A549 (cell line): Measurements from ENCODE around the gene MRPS30. TPM values are rescaled to one million over a fixed set of nuclear protein-coding genes. Genes with fewer than 3 reads are reported as not detected.

Experiments
- ATAC-seq, 2 experiments: fragments of 200-7000 bp in 1 of 2; fragments of >200 bp in 1 of 2; cut with Nextera tagmentation in 1 of 2; cut with Tn5 transposase in 1 of 2; 3 replicates each; pipeline versions ENCODE4 v1.8.0 to v1.9.1; 2018 to 2020; ENCODE audit warnings: mild to moderate bottlenecking in 1 of 2, moderate library complexity in 1 of 2
- CTCF ChIA-PET: fragments of 300-600 bp; sonication (Branson Sonifier 250); formaldehyde crosslinking; extraction: SDS; loops from one replicate; lab custom pipeline; 2021; ENCODE audit warnings: antibody characterized with exemption, inconsistent platforms; lab: Yijun Ruan, JAX
- POLR2A ChIA-PET: fragments of 350-600 bp; formaldehyde crosslinking; extraction: SDS; loops from one replicate; lab custom pipeline; 2021; ENCODE audit warnings: antibody characterized with exemption, inconsistent platforms; lab: Yijun Ruan, JAX
- DNase-seq, 2 experiments: peaks; one replicate each; pipeline versions ENCODE4 v3.0.0 to v3.0.0-alpha.2; 2011 to 2016; ENCODE audit warnings: low read depth in 1 of 2, low spot score in 1 of 2
- FAIRE-seq: peaks from 2 replicates; lab custom pipeline; 2011; peaks lifted over from hg19 to GRCh38; lab: Jason Lieb, UNC
- H3K27ac ChIP-seq, 2 experiments: fragments of >200 bp; sonication (Bioruptor Twin); formaldehyde crosslinking; 3 replicates each; pipeline ENCODE4 v1.5.1; 2016 to 2017
- H3K4me1 ChIP-seq: fragments of >200 bp; sonication (Bioruptor Twin); formaldehyde crosslinking; 3 replicates; pipeline ENCODE4 v1.6.1; 2016
- H3K4me2 ChIP-seq: fragments of >200 bp; sonication (Bioruptor Twin); formaldehyde crosslinking; 3 replicates; pipeline ENCODE4 v1.6.1; 2016
- H3K4me3 ChIP-seq: fragments of >200 bp; sonication (Bioruptor Twin); formaldehyde crosslinking; 3 replicates; pipeline ENCODE4 v1.5.1; 2016
- H3K9me3 ChIP-seq: fragments of >200 bp; sonication (Bioruptor Twin); formaldehyde crosslinking; 3 replicates; pipeline ENCODE4 v1.6.1; 2016
- CBX2 ChIP-seq: fragments of 200-600 bp; sonication (generic); IDR thresholded peaks from 2 replicates; pipeline ENCODE4 v1.6.1; 2016; ENCODE audit warnings: low read depth, mild to moderate bottlenecking, borderline replicate concordance
- CHD2 ChIP-seq: fragments of 150-350 bp; IDR thresholded peaks from 2 replicates; pipeline ENCODE4 v1.6.1; 2014; ENCODE audit warnings: low read length; ENCODE audit not compliant: partially characterized antibody
- CTCF ChIP-seq: fragments of >200 bp; sonication (Bioruptor Twin); formaldehyde crosslinking; IDR thresholded peaks from 3 replicates; pipeline ENCODE4 v1.5.1; 2016
- EHF ChIP-seq: fragments of 250-450 bp; sonication (Bioruptor Pico); IDR thresholded peaks from 2 replicates; pipeline ENCODE4 v1.5.0; 2020; ENCODE audit warnings: mild to moderate bottlenecking
- FOSL2 ChIP-seq, 2 experiments: fragments of 450-650 bp in 1 of 2; fragments of >200 bp in 1 of 2; sonication (Bioruptor Twin) in 1 of 2; formaldehyde crosslinking; IDR thresholded peaks; 2 replicates each; pipeline versions ENCODE4 v1.5.0 to v1.6.1; 2016 to 2020; ENCODE audit warnings: mild to moderate bottlenecking in 1 of 2, moderate library complexity in 1 of 2
- GATA3 ChIP-seq: IDR thresholded peaks from 2 replicates; pipeline ENCODE4 v1.6.1; 2012; ENCODE audit warnings: borderline replicate concordance
- HDAC2 ChIP-seq: fragments of 200-600 bp; sonication (generic); IDR thresholded peaks from 2 replicates; pipeline ENCODE4 v1.6.1; 2016
- HOXA7 ChIP-seq: fragments of 250-450 bp; sonication (Bioruptor Pico); IDR thresholded peaks from 2 replicates; pipeline ENCODE4 v1.5.0; 2020; ENCODE audit warnings: mild to moderate bottlenecking, moderate library complexity
- JUN ChIP-seq, 2 experiments: fragments of >200 bp; sonication (Bioruptor Twin); formaldehyde crosslinking; IDR thresholded peaks; 2 replicates in 1 of 2; 3 replicates in 1 of 2; pipeline ENCODE4 v1.6.1; 2016 to 2017
- KDM1A ChIP-seq: fragments of 200-600 bp; sonication (generic); IDR thresholded peaks from 2 replicates; pipeline ENCODE4 v1.6.1; 2016; ENCODE audit warnings: low read depth, mild to moderate bottlenecking
- KDM5A ChIP-seq: fragments of 200-600 bp; sonication (generic); IDR thresholded peaks from 2 replicates; pipeline ENCODE4 v1.6.1; 2016; ENCODE audit warnings: antibody characterized with exemption, mild to moderate bottlenecking
- NPAS2 ChIP-seq: fragments of 250-450 bp; sonication (Bioruptor Pico); IDR thresholded peaks from 2 replicates; pipeline ENCODE4 v1.8.0; 2022; ENCODE audit warnings: mild to moderate bottlenecking, moderate library complexity, borderline replicate concordance
- PHF8 ChIP-seq: fragments of 200-600 bp; sonication (generic); IDR thresholded peaks from 2 replicates; pipeline ENCODE4 v1.6.1; 2016; ENCODE audit warnings: low read depth, mild to moderate bottlenecking, antibody characterized with exemption, moderate library complexity, borderline replicate concordance
- RAD21 ChIP-seq, 2 experiments: fragments of >200 bp in 1 of 2; sonication (Bioruptor Twin) in 1 of 2; formaldehyde crosslinking in 1 of 2; IDR thresholded peaks in 1 of 2; conservative IDR thresholded peaks in 1 of 2; 2 replicates in 1 of 2; 3 replicates in 1 of 2; pipeline ENCODE4 v1.6.1; 2012 to 2018; ENCODE audit warnings: inconsistent platforms in 1 of 2
- ZFP36 ChIP-seq: fragments of 450-650 bp; IDR thresholded peaks from 2 replicates; pipeline ENCODE4 v1.6.1; 2014; ENCODE audit warnings: borderline replicate concordance; ENCODE audit not compliant: partially characterized antibody
- WGBS: methylation state at CpG from one replicate; pipeline ENCODE4 v1.1.6; 2017; ENCODE audit errors: missing lambda C conversion rate; 5-methylcytosine and 5-hydroxymethylcytosine counted together
- polyA plus RNA-seq, 4 experiments: library from polyadenylated mRNA; depleted of rRNA in 3 of 4; stranded (reverse); fragments of >200 nt; fragmentation: RNase III in 1 of 4; extraction: RNeasy Plus Mini Kit Qiagen cat#74134 plus additional on column Dnase treatment in 1 of 4; gene quantifications; 2 replicates in 3 of 4; 3 replicates in 1 of 4; pipeline ENCODE4 v1.2.3, GENCODE V29; 2011 to 2017
- TF ChIP-seq, protein P1 (sequence below): fragments of 250-450 bp; sonication (Bioruptor Pico); IDR thresholded peaks from 2 replicates; pipeline ENCODE4 v1.5.0; 2021; ENCODE audit warnings: mild to moderate bottlenecking, moderate library complexity, borderline replicate concordance
- TF ChIP-seq, protein P2 (sequence below): fragments of >200 bp; sonication (Bioruptor Twin); formaldehyde crosslinking; IDR thresholded peaks from 3 replicates; pipeline ENCODE4 v1.6.1; 2016
- TF ChIP-seq, protein P3 (sequence below): IDR thresholded peaks from 2 replicates; pipeline ENCODE4 v1.6.1; 2012

Gene MRPS30
- polyA plus RNA-seq, 2 of the 4 experiments (the other 2 are of a cell fraction): 31.5 to 57.2 TPM

- CTCF ChIA-PET: no interaction called here
- no peak overlapping the region for H3K27ac ChIP-seq
- H3K4me2 ChIP-seq: no peak overlapping the region
- no peak overlapping the region for H3K4me3 ChIP-seq
- FAIRE-seq: no peak
- H3K4me1 ChIP-seq: no peaks in the 10 kb centered on the region
- TF ChIP-seq HDAC2 (no peak), KDM5A (no peak), GATA3 (no peak), ZFP36 (no peak), CTCF (no peak), JUN (IDR thresholded peaks at IDR 0.05) (no peak), CHD2 (no peak), EHF (no peak)
- TF ChIP-seq, protein P1, sequence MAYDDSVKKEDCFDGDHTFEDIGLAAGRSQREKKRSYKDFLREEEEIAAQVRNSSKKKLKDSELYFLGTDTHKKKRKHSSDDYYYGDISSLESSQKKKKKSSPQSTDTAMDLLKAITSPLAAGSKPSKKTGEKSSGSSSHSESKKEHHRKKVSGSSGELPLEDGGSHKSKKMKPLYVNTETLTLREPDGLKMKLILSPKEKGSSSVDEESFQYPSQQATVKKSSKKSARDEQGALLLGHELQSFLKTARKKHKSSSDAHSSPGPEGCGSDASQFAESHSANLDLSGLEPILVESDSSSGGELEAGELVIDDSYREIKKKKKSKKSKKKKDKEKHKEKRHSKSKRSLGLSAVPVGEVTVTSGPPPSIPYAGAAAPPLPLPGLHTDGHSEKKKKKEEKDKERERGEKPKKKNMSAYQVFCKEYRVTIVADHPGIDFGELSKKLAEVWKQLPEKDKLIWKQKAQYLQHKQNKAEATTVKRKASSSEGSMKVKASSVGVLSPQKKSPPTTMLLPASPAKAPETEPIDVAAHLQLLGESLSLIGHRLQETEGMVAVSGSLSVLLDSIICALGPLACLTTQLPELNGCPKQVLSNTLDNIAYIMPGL (CRISPR knock-in tag): no peak
- TF ChIP-seq, protein P2, sequence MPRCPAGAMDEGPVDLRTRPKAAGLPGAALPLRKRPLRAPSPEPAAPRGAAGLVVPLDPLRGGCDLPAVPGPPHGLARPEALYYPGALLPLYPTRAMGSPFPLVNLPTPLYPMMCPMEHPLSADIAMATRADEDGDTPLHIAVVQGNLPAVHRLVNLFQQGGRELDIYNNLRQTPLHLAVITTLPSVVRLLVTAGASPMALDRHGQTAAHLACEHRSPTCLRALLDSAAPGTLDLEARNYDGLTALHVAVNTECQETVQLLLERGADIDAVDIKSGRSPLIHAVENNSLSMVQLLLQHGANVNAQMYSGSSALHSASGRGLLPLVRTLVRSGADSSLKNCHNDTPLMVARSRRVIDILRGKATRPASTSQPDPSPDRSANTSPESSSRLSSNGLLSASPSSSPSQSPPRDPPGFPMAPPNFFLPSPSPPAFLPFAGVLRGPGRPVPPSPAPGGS: no peak
- no peaks in the 10 kb centered on the region for H3K9me3 ChIP-seq
- POLR2A ChIA-PET: no interaction called here
- DNase-seq: no peak
- ATAC-seq: no peak
- WGBS: 95% methylated on average over 1 of the region's 1 CpG
These were observed 24.5 kb downstream of the MRPS30 start for GRCh38 chr5:44833249-44833648.

- Histone ChIP-seq H3K4me3 (no peak overlapping the region), H3K4me2 (no peak overlapping the region), H3K9me3 (0 out of 3 replicates have a peak, but pooled peaks cover 3% of the 10 kb centered on the region), H3K27ac (no peak overlapping the region), H3K4me1 (no peaks in the 10 kb centered on the region)
- FAIRE-seq (no peak), DNase-seq (no peak), ATAC-seq (no peak)
- ChIA-PET CTCF (no interaction called here), POLR2A (no interaction called here)
- 90% methylated on average over 3 of the region's 3 CpGs for WGBS
- TF ChIP-seq FOSL2 (IDR thresholded peaks at IDR 0.05): no peak
- TF ChIP-seq FOSL2 (CRISPR knock-in tag; IDR thresholded peaks at IDR 0.05): no peak
- TF ChIP-seq NPAS2 (CRISPR knock-in tag): no peak
- no peak for TF ChIP-seq CBX2
- TF ChIP-seq KDM1A: no peak
- TF ChIP-seq, protein P3, sequence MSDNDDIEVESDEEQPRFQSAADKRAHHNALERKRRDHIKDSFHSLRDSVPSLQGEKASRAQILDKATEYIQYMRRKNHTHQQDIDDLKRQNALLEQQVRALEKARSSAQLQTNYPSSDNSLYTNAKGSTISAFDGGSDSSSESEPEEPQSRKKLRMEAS: no peak
- no peak for TF ChIP-seq HOXA7 (CRISPR knock-in tag)
These were observed 26.9 kb downstream of the MRPS30 start for GRCh38 chr5:44835693-44836092.

DNA sequence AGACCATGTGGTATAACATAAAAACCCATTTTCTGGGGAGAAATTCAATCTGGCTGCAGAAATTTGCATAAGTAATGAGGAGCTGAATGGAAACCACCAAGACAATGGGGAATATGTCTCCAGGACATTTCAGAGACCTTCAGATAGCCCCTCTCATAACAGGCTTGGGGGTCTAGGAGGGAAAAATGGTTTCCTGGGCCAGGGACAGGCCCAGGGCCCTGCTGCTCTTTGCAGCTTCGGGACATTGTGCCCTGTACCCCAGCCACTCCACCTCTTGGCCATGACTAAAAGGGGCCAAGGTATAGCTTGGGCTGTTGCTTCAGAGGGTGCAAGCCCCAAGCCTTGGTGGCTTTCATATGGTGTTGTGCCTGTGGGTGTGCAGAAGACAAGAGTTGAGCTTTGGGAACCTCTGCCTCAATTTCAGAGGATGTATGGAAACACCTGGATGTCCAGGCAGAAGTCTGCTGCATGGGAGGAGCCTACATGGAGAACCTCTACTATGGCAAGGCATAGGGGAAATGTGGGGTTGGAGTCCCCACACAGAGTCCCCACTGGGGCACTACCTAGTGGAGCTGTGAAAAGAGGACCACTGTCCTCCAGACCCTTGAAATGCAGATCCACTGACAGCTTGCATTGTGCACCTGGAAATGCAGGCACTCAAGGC lies 30.4 kb downstream of the MRPS30 start:
- DNase-seq (no peak), FAIRE-seq (no peak), ATAC-seq (no peak)
- Histone ChIP-seq H3K4me1 (no peaks in the 10 kb centered on the region), H3K9me3 (0 out of 3 replicates have a peak, but pooled peaks cover 3% of the 10 kb centered on the region), H3K27ac (no peak overlapping the region), H3K4me2 (no peak overlapping the region), H3K4me3 (no peak overlapping the region)
- WGBS: 14% methylated on average over 1 of the region's 1 CpG
- ChIA-PET CTCF (no interaction called here), POLR2A (no interaction called here)
- no peak for TF ChIP-seq RAD21 (conservative IDR thresholded peaks at IDR 0.05 in 1 of 2, IDR thresholded peaks at IDR 0.05 in 1 of 2)
- no peak for TF ChIP-seq PHF8
